ENCODE data around the gene CA14.
"Not testable (repeated sequence)": the region's sequence is repeated elsewhere in the genome, so short reads cannot be mapped to it uniquely, and the experiment has no call there.

The CA14 gene

DNA sequence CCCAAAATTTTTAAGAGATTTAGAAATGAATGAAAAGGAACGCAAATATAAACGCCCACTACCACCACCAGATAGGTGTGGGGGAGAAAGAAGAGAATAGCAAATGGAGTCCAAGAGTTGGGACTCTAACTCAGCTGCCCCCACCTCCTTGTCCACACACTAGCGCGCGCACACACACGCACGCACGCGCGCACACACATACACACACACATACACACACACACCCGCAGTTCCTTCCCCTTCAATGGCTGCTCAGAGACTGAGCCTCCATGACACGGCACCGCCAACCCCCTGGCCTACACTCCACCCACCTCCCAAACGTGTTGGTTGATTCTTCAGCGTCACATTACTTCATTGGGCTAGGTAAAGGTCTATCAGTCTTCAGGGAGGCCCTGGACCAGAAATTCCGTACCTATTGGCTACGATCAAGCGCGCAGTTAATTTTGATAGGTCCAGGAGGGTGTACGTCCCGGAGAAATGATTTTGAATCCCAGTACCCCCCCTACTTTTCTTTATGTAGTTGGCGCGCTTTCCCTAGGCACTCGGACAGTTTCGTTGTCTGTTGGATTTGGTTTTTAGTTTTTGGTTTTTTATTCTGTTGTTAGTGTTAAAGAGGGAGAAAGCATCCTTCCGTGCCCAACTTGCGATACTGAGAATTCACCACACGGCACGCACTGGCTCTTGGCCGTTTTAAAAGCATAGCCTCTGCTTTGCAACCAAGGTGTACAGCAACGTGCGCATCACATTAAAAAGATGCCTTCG, 21.5 kb upstream of the CA14 start, which contains the start of gene ANP32E:
TSS of gene ANP32E (minus strand) at position 261 of the 762 bp plus-strand sequence. CDS start 326 bp downstream, outside the sequence.
- DNase-seq (ENCODE audit: low read depth, low spot score) = peak; percentile 96

DNA sequence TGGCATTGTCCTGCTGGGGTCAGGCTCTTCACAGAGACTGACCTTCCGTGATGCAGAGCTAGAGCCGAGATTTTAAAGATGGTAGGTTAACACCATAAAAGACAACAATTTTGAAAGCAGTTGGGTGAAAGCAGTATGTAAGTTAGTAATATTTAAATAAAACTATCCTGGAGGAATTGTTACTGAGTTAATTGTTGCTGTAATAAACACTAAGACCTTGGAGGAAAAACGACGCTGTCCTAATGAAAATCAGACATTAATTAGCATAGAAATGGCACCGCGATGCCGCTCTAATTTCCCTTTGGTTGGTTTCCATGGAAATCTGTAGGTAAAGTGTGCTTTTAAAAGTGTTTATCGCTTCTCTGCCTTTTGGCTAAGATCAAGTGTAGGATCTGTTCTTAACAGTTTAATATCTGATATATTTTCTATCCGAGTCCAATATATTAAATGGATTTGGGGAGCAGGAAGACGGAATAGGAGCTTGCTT, 20.9 kb upstream of the CA14 start:
- DNase-seq (ENCODE audit: low read depth, low spot score) = no peak

DNA sequence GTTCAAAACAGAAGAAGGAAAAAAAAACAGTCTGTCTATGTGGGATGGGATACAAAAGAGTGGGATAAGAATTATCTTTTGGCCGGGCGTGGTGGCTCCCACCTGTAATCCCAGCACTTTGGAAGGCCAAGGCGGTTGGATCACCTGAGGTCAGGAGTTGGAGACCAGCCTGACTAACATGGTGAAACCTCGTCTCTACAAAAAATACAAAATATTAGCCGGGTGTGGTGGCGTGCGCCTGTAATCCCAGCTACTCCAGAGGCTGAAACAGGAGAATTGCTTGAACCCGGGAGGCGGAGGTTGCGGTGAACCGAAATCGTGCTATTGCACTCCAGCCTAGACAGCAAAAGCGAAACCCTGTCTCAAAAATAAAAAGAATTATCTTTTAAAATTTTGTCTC, 20.4 kb upstream of the CA14 start:
- DNase-seq (ENCODE audit: low read depth, low spot score) = not testable (repeated sequence)

DNA sequence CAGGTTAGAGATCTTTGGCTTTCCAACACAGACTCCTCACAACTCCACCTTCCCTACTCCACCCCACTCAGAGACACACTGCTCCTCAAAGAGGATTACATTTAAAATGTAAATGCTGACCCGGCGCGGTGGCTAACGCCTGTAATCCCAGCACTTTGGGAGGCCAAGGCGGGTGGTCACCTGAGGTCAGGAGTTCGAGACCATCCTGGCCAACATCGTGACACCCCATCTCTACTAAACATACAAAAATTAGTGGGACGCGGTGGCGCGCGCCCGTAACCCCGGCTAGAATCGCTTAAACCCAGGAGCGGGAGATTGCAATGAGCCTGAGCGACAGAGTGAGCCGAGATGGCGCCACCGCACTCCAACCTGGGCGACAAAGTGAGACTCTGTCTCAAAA, 19.8 kb upstream of the CA14 start:
- no peak for DNase-seq (ENCODE audit: low read depth, low spot score)

DNA sequence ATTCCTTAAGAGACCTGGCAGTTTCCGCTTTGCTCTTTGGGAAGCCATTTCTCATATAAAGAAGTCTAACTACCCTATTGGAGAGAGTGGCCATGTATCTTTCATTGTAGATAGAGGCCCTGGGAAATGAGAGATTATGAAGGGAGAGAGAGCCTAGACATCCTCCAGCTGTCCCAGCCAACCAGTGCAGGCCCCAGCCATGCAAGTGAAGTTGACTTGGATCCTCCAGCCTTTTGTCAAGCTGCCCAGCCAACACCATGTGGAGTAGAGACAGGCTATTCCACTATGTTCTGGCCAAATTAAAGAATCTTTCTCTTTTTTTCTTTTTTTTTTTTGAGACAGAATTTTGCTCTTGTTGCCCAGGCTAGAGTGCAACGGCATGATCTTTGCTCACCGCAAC, 14.6 kb upstream of the CA14 start:
- no peak for DNase-seq (ENCODE audit: low read depth, low spot score)

DNA sequence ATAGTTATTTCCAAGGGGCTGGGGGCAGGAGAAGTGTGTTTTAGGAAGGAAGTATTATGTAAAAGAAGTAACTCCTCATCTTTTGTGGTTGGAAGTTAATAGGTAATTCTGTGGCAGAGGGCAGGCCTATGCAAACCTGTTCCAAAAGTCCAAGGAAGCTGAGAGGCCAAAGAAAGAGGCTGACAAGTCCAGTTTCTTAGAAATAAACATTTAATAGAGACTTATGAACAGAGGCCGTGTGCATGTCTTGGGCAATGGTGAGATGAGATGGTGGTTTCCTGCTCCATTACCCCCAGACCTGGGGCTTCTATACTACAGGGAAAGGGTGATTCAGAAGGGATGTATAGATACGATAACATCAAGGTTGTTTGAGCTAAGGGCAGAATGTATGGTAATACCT, 7.6 kb upstream of the CA14 start:
- DNase-seq (ENCODE audit: low read depth, low spot score) = no peak

DNA sequence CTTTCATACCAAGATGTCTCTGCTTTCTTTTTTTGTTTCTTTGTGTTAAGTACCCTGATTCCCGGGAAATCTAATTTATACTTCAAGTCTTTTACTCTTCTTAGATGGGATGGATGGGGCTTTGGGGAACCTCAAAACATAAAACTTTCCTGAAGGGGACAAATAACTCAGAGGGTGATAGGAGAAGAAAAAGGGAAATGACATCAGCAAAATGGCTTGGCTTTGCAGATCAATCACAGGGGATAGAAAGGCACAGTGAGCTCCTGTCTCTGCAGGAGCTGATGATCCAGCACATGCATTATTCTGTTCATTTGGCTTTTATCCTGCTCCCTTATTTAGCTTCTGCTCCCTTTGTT, 1.4 kb upstream of the CA14 start:
- DNase-seq (ENCODE audit: low read depth, low spot score) = no peak

DNA sequence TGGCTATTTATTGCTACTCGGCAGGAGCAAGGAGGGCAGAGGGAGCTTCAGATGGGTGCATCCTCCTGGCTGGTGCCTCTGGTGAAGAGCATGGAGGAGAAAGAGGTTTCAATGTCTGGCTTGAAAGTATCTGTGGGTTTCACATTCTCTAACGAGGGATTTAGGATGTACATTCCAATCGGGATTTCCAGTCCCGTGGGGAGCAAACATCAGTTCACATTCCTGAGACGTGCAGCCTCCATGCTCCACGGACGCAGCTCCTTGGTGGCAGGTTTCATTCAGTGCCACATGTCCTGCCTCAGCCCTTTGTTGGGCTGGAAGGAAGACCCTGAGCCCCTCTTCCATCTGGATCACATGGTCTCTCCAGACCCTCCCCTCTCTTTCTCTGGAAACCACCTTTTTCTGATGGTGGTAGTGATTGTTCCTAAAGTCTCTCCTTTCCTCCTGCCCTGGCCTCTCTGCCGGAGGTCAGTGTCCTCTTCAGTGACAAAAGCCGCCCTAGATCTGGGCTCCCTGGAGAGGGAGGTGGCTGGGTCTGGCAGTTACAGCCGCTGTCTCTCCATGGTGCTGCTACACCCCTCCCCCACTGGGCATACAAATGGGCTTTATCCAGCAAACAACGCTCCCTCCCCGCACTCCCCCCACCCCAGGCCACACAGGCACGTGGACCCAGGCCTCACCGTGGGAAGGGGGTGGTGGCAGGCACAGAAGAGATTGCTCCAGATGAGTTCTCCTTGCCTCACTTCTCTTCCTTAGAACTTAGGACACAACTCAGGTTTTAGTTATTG, 826 bp upstream of the CA14 start:
- no peak for DNase-seq (ENCODE audit: low read depth, low spot score)

DNA sequence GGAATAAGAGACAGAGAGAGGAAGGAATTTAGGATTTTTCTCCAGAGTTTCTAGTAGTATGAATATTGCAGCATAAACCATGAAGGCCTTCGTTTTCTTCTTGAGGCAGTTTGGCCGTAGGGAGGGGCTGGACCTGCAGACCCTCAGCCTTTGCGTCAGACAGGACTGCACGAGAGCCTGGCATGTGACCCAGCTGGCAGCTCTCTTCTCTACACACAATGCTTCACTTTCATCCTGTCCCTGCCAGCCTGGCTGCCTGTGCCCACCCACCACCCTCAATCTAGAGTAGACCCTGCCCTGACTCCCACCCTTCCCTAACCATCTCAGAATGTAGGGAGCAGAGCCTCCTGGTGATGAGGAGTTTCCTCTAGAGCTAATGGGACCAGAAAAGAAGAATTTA, 1.6 kb downstream of the CA14 start:
- no peak for DNase-seq (ENCODE audit: low read depth, low spot score)

DNA sequence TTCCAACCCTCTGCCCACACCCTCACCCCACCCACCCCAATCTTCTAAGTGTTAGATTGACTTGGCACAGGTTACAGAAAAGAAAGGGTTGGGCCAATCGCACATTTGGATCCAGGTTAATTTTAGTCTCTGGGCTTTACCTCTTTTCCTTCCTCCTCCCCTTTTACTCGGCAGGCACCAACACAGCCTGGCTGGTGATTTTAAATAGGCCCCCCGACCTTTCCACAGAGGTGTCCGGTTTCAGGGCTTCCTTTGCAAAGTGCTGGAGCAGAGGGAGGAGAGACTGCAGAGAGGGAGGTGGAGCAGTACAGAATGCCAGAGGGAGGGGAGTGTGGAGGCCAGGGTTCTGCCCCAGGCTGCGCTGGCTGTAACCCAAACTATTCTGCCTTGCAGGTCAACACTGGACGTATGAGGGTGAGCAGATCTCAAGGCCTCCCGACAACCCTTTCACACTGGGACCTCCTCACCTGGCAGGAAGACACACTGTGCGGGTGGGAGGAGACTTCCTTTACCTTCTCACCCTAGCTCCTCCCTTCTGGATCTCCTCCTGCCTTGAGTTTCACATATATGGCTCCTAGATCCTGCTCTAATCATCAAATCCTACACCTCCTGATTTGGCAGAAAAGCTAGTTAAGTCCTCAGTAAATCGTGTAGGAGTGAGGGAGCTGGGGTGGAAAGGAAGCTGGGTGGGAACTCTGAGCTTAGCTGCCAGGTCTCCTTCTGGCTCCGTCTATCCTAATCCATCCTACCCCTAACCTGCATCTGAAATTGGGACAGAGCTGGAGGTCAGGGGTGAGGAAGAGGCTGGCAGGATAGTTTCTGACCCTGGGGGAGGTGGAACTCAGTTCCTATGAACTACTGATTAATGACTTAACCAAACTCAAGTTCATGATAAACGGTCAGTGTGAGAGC, 2.4 kb downstream of the CA14 start:
- DNase-seq (ENCODE audit: low read depth, low spot score) = no peak

DNA sequence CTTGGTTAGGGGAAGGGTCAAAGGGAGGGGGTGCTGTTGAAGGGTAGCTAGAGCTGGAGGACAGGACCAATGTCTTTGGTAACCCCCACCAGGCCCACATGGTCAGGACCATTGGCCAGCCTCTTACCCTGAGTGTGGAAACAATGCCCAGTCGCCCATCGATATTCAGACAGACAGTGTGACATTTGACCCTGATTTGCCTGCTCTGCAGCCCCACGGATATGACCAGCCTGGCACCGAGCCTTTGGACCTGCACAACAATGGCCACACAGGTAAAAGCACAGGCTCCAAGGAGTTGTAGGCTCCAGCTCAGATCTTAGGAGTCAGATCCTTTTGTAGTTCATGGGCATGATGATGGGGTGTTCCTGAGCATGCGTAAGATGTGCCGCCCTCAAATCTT, 3.8 kb downstream of the CA14 start:
- no peak for DNase-seq (ENCODE audit: low read depth, low spot score)

DNA sequence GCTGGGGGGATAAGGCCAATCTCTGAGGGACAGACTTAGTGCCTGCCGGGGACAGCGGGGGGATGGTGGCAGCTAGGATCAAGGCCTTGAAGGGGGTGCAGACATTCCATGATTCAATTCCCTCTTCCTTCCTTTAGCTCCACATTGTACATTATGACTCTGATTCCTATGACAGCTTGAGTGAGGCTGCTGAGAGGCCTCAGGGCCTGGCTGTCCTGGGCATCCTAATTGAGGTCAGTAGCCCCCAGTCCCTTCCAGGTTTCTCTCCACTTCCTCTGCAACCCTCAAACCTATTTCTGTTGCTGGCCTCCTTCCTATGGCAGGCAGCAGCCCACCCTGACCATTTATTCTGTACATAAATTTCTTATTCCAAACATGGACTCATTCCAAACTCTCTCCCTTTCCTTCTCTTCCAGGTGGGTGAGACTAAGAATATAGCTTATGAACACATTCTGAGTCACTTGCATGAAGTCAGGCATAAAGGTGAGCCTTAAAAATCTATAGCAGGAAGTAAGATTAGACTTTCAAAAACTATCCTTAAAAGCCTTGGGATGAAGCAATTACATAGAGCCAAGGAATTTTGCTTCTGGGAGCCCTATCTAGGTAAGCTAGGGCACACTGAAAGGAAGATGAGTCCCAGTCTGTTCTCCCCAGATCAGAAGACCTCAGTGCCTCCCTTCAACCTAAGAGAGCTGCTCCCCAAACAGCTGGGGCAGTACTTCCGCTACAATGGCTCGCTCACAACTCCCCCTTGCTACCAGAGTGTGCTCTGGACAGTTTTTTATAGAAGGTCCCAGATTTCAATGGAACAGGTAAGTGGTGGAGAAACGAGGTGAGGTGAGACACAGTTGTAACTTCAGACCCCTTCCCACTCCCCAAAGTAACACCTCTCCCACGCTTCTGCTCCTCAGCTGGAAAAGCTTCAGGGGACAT, 5.1 kb downstream of the CA14 start:
- no peak for DNase-seq (ENCODE audit: low read depth, low spot score)

DNA sequence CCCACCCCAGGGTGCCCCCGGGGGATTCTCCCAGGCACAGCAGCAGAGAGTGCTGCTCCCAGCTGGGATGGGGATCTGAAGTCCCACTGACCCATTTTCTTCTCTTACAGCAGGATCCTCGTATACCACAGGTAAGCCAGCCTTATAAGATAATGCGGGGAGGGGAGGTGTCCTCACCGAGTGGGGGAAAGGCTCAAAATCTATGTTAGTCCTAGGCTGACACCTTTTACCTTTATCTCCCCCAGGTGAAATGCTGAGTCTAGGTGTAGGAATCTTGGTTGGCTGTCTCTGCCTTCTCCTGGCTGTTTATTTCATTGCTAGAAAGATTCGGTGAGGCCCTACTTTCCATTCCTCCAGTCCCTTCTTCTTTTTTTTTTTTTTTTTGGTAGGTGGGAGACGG, 6.0 kb downstream of the CA14 start:
- no peak for DNase-seq (ENCODE audit: low read depth, low spot score)

DNA sequence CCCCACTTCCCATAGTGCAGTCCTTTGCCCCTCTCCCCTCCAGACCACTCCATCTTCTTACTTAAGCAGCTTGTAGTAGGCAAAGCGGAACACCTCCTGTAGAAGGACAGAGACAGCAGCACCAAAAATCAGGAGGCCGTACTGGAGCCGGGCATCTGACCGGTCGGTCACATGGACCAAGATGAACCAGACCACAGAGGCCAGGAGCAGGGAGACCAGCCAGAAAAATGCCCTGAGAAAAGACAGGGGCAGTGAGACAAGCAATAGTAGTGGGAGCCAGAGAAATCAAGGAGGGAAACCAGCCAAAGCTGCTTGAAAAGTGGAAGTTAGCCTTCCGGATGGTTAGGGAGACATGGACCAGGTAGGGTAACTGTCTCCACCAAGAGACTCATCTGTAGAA, 10.3 kb downstream of the CA14 start:
- no peak for DNase-seq (ENCODE audit: low read depth, low spot score)

DNA sequence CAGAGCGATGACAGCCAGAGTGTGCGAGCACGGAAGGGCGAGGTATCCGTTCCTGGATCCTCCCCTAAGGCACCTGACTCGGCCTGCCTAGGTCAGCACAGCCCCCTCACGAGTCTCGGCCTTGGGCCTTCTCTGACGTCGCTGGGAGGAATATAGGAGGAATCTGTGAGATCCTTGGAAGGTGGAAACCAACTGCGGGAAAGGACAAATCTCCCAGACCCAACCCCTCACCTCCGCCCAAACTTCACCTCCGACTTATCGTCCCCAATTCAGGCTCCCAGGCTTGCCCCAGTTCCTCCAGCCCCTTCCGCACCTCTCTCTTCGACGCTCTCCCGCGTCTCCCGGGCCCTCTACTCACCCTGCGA, 10.7 kb downstream of the CA14 start:
- no peak for DNase-seq (ENCODE audit: low read depth, low spot score)

DNA sequence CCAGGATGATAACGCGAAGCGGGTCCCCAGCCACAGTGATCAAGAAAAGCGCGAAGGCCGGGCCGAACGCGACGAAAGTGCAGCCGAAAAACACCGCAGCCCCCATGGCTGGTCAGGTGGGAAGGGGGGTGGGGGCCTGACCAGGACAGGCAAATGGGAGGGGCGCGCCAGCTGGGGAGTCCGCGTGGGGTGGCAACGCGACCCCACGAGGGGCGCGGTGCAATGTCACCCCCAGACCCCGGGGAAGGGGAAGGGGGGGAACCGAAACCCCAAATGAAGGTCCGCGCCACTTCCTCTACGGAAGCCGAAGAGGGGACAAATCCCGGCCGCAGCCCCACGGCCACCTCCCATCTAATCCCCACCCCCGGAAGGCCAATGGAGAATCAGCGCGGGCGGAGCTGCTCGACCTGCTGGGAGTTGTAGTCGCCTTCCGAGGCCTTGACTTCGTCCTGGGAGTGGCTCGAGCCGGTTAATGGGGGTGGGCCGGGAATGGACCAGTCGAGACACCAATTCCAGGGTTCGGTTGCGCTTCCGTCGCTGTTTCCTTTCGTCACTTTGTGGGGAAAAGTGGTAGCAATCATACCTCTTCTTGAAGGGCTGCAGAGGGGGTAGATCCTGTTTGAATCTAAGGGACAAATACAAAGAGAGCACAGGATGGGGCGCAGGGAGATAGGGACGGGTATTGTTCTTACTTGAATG, 11.3 kb downstream of the CA14 start, which contains the start of gene APH1A:
TSS of gene APH1A (minus strand) at position 312 of the 699 bp plus-strand sequence. CDS start at position 106, 206 bp downstream.
- DNase-seq (ENCODE audit: low read depth, low spot score) = peak; percentile 83

DNA sequence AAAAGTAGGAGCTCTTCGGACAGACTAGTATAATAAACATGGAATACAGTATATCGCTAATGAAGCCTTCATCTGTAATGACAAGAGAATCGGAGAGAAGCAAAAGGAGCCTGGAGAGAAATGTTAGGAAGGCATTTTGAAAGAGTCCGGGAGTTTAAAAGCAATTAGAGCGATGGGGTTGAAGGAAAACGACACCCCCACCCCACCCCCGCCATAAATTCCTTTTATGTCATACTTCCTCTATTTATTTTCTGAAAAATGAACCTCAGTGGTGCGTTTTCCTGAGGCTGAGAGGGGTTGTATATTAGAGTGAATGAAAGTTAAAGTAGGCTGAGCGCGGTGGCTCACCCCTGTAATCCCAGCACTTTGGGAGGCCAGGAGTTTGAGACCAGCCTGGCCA, 11.9 kb downstream of the CA14 start:
- no peak for DNase-seq (ENCODE audit: low read depth, low spot score)

DNA sequence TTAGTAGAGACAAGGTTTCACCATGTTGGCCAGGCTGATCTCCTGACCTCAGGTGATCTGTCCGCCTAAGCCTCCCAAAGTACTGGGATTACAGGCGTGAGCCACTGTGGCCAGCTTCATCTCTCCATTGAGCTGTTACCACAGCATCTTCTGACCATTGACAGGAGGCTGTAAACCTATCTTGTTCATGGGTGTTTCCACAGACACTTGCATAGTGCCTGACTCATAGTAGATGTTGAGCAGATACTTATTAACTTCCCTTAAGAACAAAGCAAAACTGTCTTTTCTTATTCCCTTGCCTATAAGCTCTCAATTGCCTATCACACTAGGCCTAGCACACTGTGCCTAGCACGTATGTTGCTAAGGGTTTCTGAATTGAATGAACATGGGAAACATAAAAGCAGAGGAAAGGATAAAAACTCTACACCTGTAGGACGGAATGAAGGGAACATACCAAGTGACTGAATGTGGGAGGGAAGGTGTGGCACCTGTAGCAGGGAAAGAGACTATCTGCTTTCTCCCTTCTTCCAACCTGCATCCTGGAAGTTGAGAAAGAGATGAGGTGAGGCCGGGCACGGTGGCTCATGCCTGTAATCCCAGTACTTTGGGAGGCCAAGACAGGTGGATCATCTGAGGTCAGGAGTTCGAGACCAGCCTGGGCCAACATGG, 13.9 kb downstream of the CA14 start:
- no peak for DNase-seq (ENCODE audit: low read depth, low spot score)

DNA sequence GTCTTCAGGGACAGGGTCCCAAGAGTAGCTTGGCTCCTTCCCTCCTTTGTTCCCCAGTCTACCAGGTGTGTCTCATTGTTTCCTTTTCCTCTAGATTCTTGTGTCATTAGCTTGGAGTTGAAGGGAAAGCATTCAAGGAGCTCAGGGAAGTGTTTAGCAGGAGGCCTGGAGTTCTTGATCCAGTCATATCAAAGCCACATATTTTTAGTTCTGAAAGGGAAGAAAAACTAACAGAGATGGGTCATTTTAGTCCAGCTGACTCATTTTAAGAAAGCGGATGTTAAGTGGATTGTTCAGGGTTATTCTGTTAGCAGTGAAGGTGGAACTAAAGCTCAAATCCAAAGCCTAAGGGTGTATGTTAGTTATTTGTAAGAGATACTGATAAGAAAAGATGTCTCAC, 15.7 kb downstream of the CA14 start:
- DNase-seq (ENCODE audit: low read depth, low spot score) = no peak
